B cell (primary cell): ENCODE results near the gene ENDOG. TPM values are rescaled to one million over a fixed set of nuclear protein-coding genes. Genes with fewer than 3 reads are reported as not detected.

Experiments used
- ATAC-seq: fragments of 200-7000 bp; cut with Tn5 transposase; one replicate; pipeline ENCODE4 v1.10.0; 2021; ENCODE audit warnings: low read depth, mild to moderate bottlenecking, moderate number of reproducible peaks, moderate library complexity
- CTCF ChIA-PET: fragments of 350-600 bp; sonication (Branson Sonifier 250); formaldehyde crosslinking; loops from one replicate; lab custom pipeline; 2021; ENCODE audit warnings: antibody characterized with exemption, inconsistent platforms; lab: Charles Lee
- POLR2A ChIA-PET: fragments of 350-600 bp; sonication (Branson Sonifier 250); formaldehyde crosslinking; loops from one replicate; lab custom pipeline; 2021; ENCODE audit warnings: antibody characterized with exemption; lab: Charles Lee
- DNase-seq: peaks from one replicate; pipeline ENCODE4 v3.0.0; 2013
- H2AFZ ChIP-seq: 2 replicates; pipeline ENCODE4 v1.6.1; 2012; ENCODE audit warnings: mild to moderate bottlenecking, low read depth, low read length; ENCODE audit not compliant: insufficient read depth, poor library complexity, severe bottlenecking
- H3K27ac ChIP-seq, 2 donors: 1 replicate in 1 of 2; 2 replicates in 1 of 2; pipeline ENCODE4 v1.5.1; 2012 to 2013; ENCODE audit warnings: low read length in 2 of 2, mild to moderate bottlenecking in 2 of 2, moderate library complexity in 1 of 2
- H3K27me3 ChIP-seq, 4 experiments: fragments of 200-600 bp in 1 of 4; sonication (generic) in 1 of 4; replicated peaks in 1 of 4; 1 replicate in 2 of 4; 2 replicates in 2 of 4; pipeline versions ENCODE4 v1.6.1 to v1.7.0; 2013 to 2016; ENCODE audit warnings: low read length in 3 of 4, mild to moderate bottlenecking in 2 of 4, mixed read lengths in 1 of 4, moderate library complexity in 1 of 4; ENCODE audit not compliant: insufficient read depth in 4 of 4, control insufficient read depth in 3 of 4; ENCODE audit errors: control extremely low read depth in 1 of 4
- H3K36me3 ChIP-seq, 2 experiments: replicated peaks in 1 of 2; 1 replicate in 1 of 2; 2 replicates in 1 of 2; pipeline versions ENCODE4 v1.6.1 to v1.7.1; 2013; ENCODE audit warnings: low read length in 1 of 2; ENCODE audit not compliant: insufficient read depth in 2 of 2, control insufficient read depth in 1 of 2; ENCODE audit errors: control extremely low read depth in 1 of 2, extremely low read depth in 1 of 2
- H3K4me1 ChIP-seq, 2 donors: fragments of 200-600 bp in 1 of 2; sonication (generic) in 1 of 2; 1 replicate in 1 of 2; 2 replicates in 1 of 2; pipeline versions ENCODE4 v1.5.1 to v1.6.1; 2013 to 2017; ENCODE audit warnings: low read length in 2 of 2; ENCODE audit not compliant: control insufficient read depth in 2 of 2, insufficient read depth in 2 of 2
- H3K4me2 ChIP-seq: replicated peaks from 2 replicates; pipeline ENCODE3; 2012; ENCODE audit warnings: mild to moderate bottlenecking, low read depth, low read length; ENCODE audit not compliant: poor library complexity, severe bottlenecking
- H3K4me3 ChIP-seq, 5 experiments: fragments of 200-600 bp in 1 of 5; sonication (generic) in 1 of 5; 1 replicate in 3 of 5; 2 replicates in 2 of 5; pipeline versions ENCODE4 v1.5.1 to v1.7.0; 2011 to 2016; ENCODE audit warnings: low read length in 4 of 5, mild to moderate bottlenecking in 4 of 5, low read depth in 2 of 5, control low read depth in 1 of 5, moderate library complexity in 1 of 5; ENCODE audit not compliant: insufficient read depth in 1 of 5; ENCODE audit errors: control extremely low read depth in 1 of 5, extremely low read depth in 1 of 5
- H3K79me2 ChIP-seq: fragments of 200-600 bp; sonication (generic); one replicate; pipeline ENCODE4 v1.6.0; 2016; ENCODE audit warnings: low read length; ENCODE audit not compliant: control insufficient read depth, insufficient read depth
- H3K9ac ChIP-seq: fragments of 200-600 bp; sonication (generic); 2 replicates; pipeline ENCODE4 v1.6.1; 2017; ENCODE audit warnings: mild to moderate bottlenecking, low read length, moderate library complexity
- H3K9me3 ChIP-seq, 3 donors: one replicate each; pipeline versions ENCODE4 v1.6.1 to v1.7.1; 2013; ENCODE audit warnings: low read length in 2 of 3; ENCODE audit not compliant: control insufficient read depth in 2 of 3, insufficient read depth in 1 of 3; ENCODE audit errors: control extremely low read depth in 1 of 3
- H4K20me1 ChIP-seq: 2 replicates; pipeline ENCODE4 v1.6.0; 2012; ENCODE audit warnings: mild to moderate bottlenecking, low read length; ENCODE audit not compliant: insufficient read depth, control insufficient read depth, poor library complexity, severe bottlenecking
- H3K27ac Mint-ChIP-seq: one replicate; pipeline ENCODE4 v1.8.0; 2021; ENCODE audit warnings: mixed read lengths
- H3K27me3 Mint-ChIP-seq: one replicate; pipeline ENCODE4 v1.8.0; 2021; ENCODE audit warnings: mixed read lengths
- H3K4me1 Mint-ChIP-seq: one replicate; pipeline ENCODE4 v1.8.0; 2021; ENCODE audit warnings: mixed read lengths
- H3K4me3 Mint-ChIP-seq: one replicate; pipeline ENCODE4 v1.8.0; 2021; ENCODE audit warnings: mixed read lengths
- H3K9me3 Mint-ChIP-seq: one replicate; pipeline ENCODE4 v1.8.0; 2022; ENCODE audit warnings: mixed read lengths; ENCODE audit not compliant: insufficient read depth
- EZH2 ChIP-seq: IDR thresholded peaks from 2 replicates; pipeline ENCODE4 v1.6.1; 2012; ENCODE audit warnings: borderline replicate concordance, low read depth, mild to moderate bottlenecking, moderate library complexity, low read length; ENCODE audit not compliant: insufficient read depth, poor library complexity, severe bottlenecking
- WGBS: methylation state at CpG from one replicate; pipeline ENCODE4 v1.1.5; 2013; ENCODE audit warnings: missing lambda C conversion rate; ENCODE audit not compliant: insufficient coverage; 5-methylcytosine and 5-hydroxymethylcytosine counted together
- intact Hi-C: fragments of 100-400 bp; cut with micrococcal nuclease; formaldehyde crosslinking; loops from one replicate; pipeline ENCODE4 v1.10.0; 2022
- polyA plus RNA-seq: library from polyadenylated mRNA; depleted of rRNA; stranded (reverse); fragments of >200 nt; gene quantifications from 2 replicates; pipeline ENCODE4 v1.2.3, GENCODE V29; 2012
- total RNA-seq, 2 donors: library from RNA; stranded (reverse); fragments of 120-200 nt in 1 of 2; gene quantifications; 1 replicate in 1 of 2; 2 replicates in 1 of 2; pipeline versions ENCODE4 v1.2.3 to v1.2.4, GENCODE V29; 2013 to 2022
- TF ChIP-seq, protein P1 (sequence below): fragments of 200-600 bp; IDR thresholded peaks from one replicate; pipeline ENCODE4 v1.8.0; 2022; ENCODE audit warnings: antibody characterized with exemption, mild to moderate bottlenecking

The ENDOG gene
- total and polyA plus RNA-seq, 2 donors (not counting 1 experiment from before 2014, with no cell fraction given), result 12.5 to 19.3 TPM

DNA sequence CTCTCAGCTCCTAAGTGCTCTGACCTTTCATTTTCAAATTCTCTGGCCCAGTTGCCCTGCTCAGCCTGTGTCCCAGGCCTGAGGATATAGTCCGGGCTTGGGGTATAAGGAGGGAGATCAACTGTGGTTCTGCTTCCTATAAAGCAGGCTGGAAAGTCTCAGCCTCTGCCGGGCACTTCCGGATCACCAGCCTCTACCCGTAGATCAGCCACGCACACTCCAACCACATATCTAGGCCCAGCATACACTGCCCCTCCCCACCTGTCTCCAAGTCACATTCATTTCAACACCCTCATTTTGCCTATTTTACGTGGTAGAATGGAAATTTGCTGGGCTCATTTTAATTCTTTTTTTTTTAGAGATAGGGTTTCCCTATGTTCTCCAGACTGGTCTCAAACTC is 49.7 kb upstream of the ENDOG start:
- POLR2A ChIA-PET, result interaction anchor here (0.7 to 1.1 kb wide), 2 partner anchors 19 to 20 kb away, joined by 3 read pairs; no protein-coding TSS in a partner anchor

More for the DNA sequence above, 49.7 kb upstream of the ENDOG start:
- H3K4me2 ChIP-seq, result no peak overlapping the region
- intact Hi-C loops, result no loop called here
- no CpG with 5 or more reads among the region's 6 CpGs for WGBS
- H3K27ac Mint-ChIP-seq, result no peak overlapping the region
- no peak overlapping the region for H2AFZ ChIP-seq
- H3K79me2 ChIP-seq, result peaks cover 61% of the 10 kb centered on the region
- H3K9me3 Mint-ChIP-seq, result no peaks in the 10 kb centered on the region
- H3K27me3 ChIP-seq, result no peaks in the 10 kb centered on the region
- CTCF ChIA-PET, result interaction anchor here (1.0 kb wide), 1 partner anchor 51 kb away, joined by 3 read pairs; no protein-coding TSS in a partner anchor
- H3K36me3 ChIP-seq, result peaks cover 0 to 7% of the 10 kb centered on the region in 2 experiments
- H4K20me1 ChIP-seq, result peaks cover 11% of the 10 kb centered on the region
- peaks cover 9 to 19% of the 10 kb centered on the region in 2 donors for H3K4me1 ChIP-seq
- no peak overlapping the region for H3K9ac ChIP-seq
- no peaks in the 10 kb centered on the region for H3K9me3 ChIP-seq
- H3K27ac ChIP-seq, result peak overlapping the region in 1 of 2 donors; percentile 5
- DNase-seq (no peak), ATAC-seq (no peak)
- TF ChIP-seq, protein P1, sequence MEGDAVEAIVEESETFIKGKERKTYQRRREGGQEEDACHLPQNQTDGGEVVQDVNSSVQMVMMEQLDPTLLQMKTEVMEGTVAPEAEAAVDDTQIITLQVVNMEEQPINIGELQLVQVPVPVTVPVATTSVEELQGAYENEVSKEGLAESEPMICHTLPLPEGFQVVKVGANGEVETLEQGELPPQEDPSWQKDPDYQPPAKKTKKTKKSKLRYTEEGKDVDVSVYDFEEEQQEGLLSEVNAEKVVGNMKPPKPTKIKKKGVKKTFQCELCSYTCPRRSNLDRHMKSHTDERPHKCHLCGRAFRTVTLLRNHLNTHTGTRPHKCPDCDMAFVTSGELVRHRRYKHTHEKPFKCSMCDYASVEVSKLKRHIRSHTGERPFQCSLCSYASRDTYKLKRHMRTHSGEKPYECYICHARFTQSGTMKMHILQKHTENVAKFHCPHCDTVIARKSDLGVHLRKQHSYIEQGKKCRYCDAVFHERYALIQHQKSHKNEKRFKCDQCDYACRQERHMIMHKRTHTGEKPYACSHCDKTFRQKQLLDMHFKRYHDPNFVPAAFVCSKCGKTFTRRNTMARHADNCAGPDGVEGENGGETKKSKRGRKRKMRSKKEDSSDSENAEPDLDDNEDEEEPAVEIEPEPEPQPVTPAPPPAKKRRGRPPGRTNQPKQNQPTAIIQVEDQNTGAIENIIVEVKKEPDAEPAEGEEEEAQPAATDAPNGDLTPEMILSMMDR, result no peak
- no peak for TF ChIP-seq EZH2
- H3K27me3 Mint-ChIP-seq, result no peaks in the 10 kb centered on the region
- H3K4me3 Mint-ChIP-seq, result no peak overlapping the region
- no peak overlapping the region for H3K4me3 ChIP-seq
- peaks cover 25% of the 10 kb centered on the region for H3K4me1 Mint-ChIP-seq
